IPS-11a (cell line): ENCODE data around the gene TMEM138.

Experiments used
- H3K4me3 ChIP-seq: one replicate; pipeline ENCODE4 v1.5.1; 2013; ENCODE audit warnings: low read depth, low read length, control low read depth

The TMEM138 gene

DNA sequence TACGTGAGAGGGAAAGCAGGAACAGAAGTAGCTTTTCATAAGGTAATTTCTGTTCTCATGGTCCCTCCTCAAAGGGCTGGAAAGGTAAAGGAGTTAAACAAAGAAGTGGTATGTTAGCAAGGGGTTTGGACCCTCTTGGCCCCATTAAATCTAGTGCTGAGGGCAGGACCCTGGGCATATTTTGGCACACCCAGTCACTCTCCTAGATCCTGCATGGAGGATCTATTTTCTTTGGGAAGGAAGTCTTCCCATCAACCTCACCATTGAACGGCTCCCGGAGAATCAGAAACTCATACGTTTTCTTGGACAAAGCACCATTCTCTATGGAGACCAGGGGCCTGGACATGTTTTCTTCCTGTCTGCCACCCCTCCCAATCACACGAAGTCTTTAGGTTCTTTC, 41.9 kb downstream of the TMEM138 start:
- no peak overlapping the region for H3K4me3 ChIP-seq

DNA sequence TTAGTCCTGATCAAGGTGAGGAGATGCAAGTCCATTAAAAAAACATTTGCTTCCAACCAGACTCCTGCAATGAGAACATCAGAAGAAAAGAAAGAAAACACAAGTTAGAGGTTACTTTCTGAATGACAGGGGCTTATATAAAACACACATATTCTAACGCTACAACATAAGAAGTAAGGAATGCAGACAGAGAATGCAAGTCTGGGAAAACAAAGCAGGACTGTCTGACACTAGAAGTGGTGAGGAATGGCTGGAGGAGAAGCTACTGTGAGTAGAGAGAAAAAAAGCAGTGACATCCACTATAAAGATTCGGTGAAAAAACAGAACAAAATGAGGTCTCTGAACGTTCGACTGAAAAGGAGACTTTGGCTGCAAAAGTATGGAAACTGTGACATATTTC, 42.5 kb downstream of the TMEM138 start:
- H3K4me3 ChIP-seq = no peak overlapping the region

DNA sequence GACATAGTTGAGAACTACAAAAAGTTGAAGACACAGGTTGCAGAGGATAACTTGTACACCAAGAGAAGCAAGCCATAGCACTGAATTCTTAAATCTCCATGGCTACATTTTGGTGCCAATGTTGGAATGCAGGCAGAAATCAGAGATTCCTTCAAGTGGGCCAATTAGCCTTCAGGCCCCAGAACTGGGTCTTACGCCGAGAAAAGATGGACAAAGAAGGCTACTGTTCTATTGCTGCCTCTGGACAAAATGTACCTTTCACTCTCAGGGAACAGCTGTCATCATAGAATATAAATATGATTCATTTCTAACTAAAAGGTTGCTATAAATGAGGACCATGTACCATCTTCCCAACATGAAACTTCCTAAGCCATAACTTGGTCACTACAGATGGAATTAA, 43.9 kb downstream of the TMEM138 start:
- no peak overlapping the region for H3K4me3 ChIP-seq

DNA sequence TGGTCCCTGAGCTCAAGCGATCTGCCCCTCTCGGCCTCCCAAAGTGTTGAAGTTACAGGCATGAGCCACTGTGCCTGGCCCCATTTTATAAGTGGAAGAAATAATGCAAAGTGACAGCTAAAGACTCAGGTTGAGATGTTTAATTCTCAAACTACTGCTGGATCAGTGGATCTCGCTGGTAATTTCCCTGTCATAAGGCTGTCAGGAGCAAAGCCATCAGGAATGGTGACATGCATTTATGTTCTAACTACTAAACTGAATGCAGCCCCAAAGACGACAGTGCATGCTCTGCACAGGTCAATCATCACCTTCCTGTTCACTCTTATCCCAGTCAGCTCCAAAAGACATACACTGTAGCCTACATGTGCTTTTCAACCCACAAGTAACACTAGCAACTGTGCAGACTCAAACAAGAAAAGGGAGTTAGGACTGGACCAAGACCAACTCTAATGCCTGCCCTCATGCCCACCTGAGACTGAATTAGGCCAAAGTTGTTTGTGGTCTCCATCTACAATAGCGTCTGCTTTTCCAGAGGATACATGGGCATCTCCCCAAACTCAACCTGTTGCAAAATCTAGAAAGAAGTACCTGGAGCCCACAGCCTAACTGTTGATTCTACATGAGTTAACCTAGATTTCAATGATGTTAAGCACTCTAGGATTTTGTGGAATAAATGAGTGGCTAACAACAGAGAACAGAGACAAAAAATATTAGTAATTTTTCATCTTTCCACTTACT, 45.0 kb downstream of the TMEM138 start:
- H3K4me3 ChIP-seq = no peak overlapping the region

DNA sequence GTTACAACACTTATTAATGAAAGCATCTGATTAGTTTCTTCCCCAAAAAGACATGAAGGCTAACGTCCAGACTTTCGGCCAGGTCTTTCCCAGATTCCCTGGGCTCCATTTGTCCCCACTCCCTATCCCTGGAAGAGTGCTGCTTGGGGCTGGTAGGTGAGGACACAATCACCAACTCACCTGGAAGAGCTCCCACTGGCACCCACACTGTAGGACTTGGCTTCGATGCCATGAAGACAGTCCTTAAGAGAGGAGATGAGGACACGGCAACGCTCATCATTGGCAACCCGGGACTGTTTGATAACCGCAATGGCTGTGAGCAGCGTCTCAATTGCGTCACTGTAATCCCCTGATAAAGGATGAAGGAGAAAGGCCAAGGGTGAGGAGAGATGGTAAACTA, 49.4 kb downstream of the TMEM138 start:
- H3K4me3 ChIP-seq = no peak overlapping the region

DNA sequence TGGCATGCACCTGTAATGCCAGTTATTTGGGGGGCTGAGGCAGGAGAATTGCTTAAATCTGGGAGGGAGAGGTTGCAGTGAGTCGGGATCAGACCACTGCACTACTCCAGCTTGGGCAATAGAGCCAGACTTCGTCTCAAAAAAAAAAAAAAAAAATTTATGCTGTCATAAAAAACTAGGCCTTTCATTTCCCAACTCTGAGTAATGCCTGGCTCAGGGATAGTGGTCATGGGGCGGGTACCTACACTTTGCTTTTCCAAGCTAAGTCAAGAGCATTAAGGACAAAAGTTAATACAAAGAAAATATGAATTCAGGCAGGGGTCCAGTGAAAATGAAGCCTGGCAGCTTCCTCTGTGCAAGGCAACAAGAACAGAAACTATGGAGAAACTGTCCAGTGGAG, 51.3 kb downstream of the TMEM138 start:
- no peak overlapping the region for H3K4me3 ChIP-seq

DNA sequence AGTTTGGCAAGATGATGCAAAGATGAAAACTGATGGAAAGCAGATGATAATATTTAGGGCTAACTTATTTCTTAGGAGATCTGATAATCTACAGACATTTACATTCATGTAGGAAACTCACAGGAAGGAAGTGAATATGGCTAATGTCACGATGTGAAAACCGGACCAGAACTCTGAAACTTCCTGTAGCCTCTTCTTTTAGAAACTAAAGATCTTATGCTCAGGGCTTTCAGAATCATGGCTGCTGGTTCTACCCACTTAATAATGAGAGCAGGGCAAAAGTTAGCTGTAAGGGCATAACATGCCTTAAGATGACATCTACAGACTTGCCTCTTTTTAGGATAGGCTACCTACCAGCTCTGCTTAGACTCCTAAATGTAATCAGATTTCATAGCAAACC, 52.4 kb downstream of the TMEM138 start:
- no peak overlapping the region for H3K4me3 ChIP-seq

DNA sequence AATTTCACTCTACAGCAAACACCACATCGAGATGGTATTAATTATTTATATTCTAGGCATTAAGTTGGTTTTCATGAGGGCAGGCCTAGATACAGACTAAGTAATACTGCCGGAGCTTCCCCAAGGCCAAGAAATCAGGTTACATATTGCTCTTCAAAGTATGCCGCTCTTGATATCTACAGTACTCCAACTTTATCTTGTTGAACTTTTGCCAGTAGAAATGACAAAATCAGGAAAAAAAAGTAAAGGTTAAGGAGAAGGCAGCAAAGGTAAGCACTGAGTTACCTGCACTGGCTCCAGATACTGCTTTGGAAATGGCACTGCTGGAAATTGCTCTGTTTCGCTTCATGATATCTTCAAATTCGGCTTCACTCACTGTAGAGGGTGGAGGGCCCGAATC, 53.2 kb downstream of the TMEM138 start:
- no peak overlapping the region for H3K4me3 ChIP-seq

DNA sequence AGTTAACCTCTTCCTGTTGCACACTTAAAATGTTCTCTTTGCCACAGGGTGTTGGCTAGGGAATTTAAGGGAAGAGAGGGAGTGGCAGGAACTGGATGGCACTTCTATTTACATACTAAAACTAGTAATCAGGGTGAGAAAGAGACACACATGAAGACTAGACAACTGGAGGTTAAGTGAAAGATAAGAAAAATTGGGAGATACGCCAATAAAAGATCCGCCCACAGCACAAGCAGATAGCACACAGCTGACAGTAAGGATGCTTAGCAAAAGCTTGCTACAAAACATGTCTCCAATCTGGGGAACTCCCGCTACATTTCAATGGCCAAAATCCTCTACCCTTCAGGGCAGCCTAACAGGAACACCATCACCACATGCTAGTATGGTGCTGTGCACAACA, 54.8 kb downstream of the TMEM138 start:
- H3K4me3 ChIP-seq = no peak overlapping the region

DNA sequence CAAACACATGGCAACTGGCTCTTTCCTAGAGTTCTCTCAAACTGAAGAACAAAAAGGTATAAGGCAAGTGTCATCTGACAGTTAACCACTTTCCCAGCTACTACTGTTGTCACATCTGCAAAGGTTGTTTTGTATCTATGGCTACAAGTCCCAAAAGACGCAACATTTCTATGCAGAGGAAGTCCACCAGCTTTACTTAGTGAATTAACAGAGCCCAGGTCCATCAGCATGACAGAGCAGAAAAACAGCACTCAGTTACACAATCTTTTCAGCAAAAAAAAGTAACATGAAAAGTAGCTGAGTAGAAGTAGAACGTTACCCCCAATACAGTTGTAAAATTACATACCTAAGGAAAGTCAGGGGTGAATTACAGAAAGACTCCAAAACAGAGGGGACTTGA, 55.5 kb downstream of the TMEM138 start:
- H3K4me3 ChIP-seq = no peak overlapping the region

DNA sequence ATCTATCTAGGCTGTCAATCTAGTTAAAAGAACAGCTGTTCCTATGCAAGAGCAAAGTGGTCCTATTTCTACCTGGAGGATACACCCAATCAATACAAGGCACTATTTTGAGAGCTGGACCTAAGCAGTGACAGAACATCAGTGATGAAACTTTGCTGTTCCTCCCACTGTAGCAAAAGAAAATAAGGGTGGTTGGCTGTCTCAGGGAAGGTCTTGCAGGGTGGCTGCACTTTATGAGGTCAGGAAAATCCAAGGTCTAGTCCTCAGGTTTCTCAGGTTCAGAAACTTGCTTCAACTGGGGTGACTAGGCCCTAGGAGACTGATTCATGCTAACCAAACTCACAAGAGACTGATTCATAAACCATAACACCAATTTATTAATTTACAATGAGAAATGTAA, 56.0 kb downstream of the TMEM138 start:
- no peak overlapping the region for H3K4me3 ChIP-seq
